Fibroblast of the aortic adventitia (primary cell): ENCODE results near the gene KLHL29. TPM values are rescaled to one million over a fixed set of nuclear protein-coding genes. Genes with fewer than 3 reads are reported as not detected.
A peak's percentile ranks its signal among the peaks of the same experiment; 100 is the strongest.

ENCODE experiments used
- DNase-seq: peaks from one replicate; pipeline ENCODE4 v3.0.0-alpha.2; 2010; ENCODE audit warnings: low read depth
- H3K4me3 ChIP-seq: 2 replicates; pipeline ENCODE4 v1.5.1; 2011; ENCODE audit warnings: low read depth, mild to moderate bottlenecking, control low read depth, low read length, moderate library complexity
- CTCF ChIP-seq: IDR thresholded peaks from 2 replicates; pipeline ENCODE4 v1.5.1; 2011; ENCODE audit warnings: mild to moderate bottlenecking, low read length, control low read depth, inconsistent platforms; ENCODE audit not compliant: insufficient read depth
- total RNA-seq: library from RNA; depleted of rRNA; stranded (reverse); fragments of >200 nt; gene quantifications from 2 replicates; pipeline ENCODE4 v1.2.3, GENCODE V29; 2012; ENCODE audit warnings: low replicate concordance

KLHL29 gene
- total RNA-seq, 1 donor = 4.7 TPM

GRCh38 chr2:23563673-23564614, 179.0 kb downstream of the KLHL29 start:
- peak; percentile 75 for DNase-seq
- no peak for TF ChIP-seq CTCF
- H3K4me3 ChIP-seq = no peak overlapping the region

DNA sequence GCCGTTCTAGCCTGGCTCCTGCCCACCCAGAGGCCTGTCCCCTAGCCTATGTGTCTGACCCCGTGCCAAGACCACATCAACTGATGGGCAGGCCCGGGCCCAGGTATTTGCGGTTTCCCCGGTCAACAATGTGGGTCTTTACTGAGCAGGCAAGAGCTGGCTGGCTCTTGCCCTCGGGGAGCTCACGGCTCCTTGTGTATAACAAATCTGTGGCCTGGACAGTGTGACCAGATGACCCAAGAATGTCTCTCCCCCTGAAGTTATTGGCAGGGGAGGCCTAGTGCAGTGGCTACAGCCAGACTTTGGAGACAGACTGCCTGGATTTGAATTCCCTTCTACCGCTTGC, 179.6 kb downstream of the KLHL29 start:
- peak; percentile 15 for DNase-seq
- no peak overlapping the region for H3K4me3 ChIP-seq
- TF ChIP-seq CTCF = no peak

DNA sequence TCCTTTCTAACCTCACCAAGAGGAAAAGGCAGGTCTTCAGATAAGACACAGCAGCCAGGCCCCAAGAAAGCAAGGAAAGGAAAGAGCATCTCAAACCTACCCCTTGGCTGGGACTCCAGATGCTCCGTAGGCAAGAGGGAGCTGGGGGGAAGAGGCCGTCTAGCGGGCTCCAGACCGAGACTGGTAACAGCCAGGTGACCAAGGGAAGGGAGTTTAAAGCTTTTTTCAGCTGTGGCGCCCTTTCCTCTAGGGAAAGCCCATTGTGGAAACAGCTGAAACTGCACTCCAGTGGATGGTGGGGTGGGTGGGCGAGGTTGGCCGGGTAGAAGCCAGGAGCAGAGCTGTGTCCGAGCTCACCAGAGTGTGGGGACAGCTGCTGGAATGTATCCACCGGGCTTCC, 180.4 kb downstream of the KLHL29 start:
- DNase-seq = no peak
- TF ChIP-seq CTCF = no peak
- no peak overlapping the region for H3K4me3 ChIP-seq

GRCh38 chr2:23565814-23566213, 180.8 kb downstream of the KLHL29 start:
- no peak overlapping the region for H3K4me3 ChIP-seq
- TF ChIP-seq CTCF = no peak
- no peak for DNase-seq

GRCh38 chr2:23566241-23567142, 181.5 kb downstream of the KLHL29 start:
- H3K4me3 ChIP-seq = no peak overlapping the region
- DNase-seq = peak; percentile 18
- TF ChIP-seq CTCF = peak; percentile 44

GRCh38 chr2:23567161-23567756, 182.3 kb downstream of the KLHL29 start:
- no peak overlapping the region for H3K4me3 ChIP-seq
- no peak for TF ChIP-seq CTCF
- DNase-seq = no peak
